DOHH2 (cell line): ENCODE measurements around the gene RPUSD1.

Experiments
- EZH2phosphoT487 ChIP-seq: fragments of 200-600 bp; sonication (generic); IDR thresholded peaks from 2 replicates; pipeline ENCODE4 v1.6.1; 2017; ENCODE audit warnings: borderline replicate concordance, mild to moderate bottlenecking, antibody characterized with exemption, low read length, moderate library complexity, mixed read lengths
- TF ChIP-seq, protein P1 (sequence below): fragments of 200-600 bp; sonication (generic); IDR thresholded peaks from one replicate; pipeline ENCODE4 v1.5.1; 2014; ENCODE audit warnings: antibody characterized with exemption, mild to moderate bottlenecking, low read depth, low read length; ENCODE audit not compliant: poor library complexity, severe bottlenecking

DNA sequence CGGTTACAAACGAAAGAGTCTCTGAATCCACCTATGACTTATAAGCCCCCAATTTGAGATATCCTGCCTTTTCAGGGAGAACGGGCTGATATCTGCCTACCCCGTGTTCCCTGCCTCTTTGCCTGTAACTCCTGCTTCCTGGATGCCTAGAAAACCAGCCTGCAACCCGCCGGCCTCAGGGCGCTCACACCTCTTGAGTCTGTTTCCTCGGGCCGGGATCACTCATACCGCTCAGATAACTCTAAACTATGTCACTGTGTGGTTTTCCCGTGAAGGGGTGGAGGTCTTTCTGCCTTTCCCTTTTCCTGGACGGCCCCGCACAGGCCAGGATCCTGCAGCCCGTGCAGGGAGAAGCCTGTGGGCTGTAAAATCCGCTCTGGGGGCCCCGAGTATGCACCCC lies 10.4 kb downstream of the RPUSD1 start:
- TF ChIP-seq, protein P1, sequence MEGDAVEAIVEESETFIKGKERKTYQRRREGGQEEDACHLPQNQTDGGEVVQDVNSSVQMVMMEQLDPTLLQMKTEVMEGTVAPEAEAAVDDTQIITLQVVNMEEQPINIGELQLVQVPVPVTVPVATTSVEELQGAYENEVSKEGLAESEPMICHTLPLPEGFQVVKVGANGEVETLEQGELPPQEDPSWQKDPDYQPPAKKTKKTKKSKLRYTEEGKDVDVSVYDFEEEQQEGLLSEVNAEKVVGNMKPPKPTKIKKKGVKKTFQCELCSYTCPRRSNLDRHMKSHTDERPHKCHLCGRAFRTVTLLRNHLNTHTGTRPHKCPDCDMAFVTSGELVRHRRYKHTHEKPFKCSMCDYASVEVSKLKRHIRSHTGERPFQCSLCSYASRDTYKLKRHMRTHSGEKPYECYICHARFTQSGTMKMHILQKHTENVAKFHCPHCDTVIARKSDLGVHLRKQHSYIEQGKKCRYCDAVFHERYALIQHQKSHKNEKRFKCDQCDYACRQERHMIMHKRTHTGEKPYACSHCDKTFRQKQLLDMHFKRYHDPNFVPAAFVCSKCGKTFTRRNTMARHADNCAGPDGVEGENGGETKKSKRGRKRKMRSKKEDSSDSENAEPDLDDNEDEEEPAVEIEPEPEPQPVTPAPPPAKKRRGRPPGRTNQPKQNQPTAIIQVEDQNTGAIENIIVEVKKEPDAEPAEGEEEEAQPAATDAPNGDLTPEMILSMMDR: no peak
- no peak for TF ChIP-seq EZH2phosphoT487
